Middle frontal gyrus (tissue), 1 donor: ENCODE results near the gene RLF.
A peak's percentile ranks its signal among the peaks of the same experiment; 100 is the strongest.

ENCODE experiments used
- DNase-seq: peaks from one replicate; pipeline ENCODE4 v3.0.0-alpha.2; 2015; ENCODE audit warnings: low spot score; ENCODE audit errors: extremely low spot score

RLF gene, protein sequence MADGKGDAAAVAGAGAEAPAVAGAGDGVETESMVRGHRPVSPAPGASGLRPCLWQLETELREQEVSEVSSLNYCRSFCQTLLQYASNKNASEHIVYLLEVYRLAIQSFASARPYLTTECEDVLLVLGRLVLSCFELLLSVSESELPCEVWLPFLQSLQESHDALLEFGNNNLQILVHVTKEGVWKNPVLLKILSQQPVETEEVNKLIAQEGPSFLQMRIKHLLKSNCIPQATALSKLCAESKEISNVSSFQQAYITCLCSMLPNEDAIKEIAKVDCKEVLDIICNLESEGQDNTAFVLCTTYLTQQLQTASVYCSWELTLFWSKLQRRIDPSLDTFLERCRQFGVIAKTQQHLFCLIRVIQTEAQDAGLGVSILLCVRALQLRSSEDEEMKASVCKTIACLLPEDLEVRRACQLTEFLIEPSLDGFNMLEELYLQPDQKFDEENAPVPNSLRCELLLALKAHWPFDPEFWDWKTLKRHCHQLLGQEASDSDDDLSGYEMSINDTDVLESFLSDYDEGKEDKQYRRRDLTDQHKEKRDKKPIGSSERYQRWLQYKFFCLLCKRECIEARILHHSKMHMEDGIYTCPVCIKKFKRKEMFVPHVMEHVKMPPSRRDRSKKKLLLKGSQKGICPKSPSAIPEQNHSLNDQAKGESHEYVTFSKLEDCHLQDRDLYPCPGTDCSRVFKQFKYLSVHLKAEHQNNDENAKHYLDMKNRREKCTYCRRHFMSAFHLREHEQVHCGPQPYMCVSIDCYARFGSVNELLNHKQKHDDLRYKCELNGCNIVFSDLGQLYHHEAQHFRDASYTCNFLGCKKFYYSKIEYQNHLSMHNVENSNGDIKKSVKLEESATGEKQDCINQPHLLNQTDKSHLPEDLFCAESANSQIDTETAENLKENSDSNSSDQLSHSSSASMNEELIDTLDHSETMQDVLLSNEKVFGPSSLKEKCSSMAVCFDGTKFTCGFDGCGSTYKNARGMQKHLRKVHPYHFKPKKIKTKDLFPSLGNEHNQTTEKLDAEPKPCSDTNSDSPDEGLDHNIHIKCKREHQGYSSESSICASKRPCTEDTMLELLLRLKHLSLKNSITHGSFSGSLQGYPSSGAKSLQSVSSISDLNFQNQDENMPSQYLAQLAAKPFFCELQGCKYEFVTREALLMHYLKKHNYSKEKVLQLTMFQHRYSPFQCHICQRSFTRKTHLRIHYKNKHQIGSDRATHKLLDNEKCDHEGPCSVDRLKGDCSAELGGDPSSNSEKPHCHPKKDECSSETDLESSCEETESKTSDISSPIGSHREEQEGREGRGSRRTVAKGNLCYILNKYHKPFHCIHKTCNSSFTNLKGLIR (N-terminal part only)

DNA sequence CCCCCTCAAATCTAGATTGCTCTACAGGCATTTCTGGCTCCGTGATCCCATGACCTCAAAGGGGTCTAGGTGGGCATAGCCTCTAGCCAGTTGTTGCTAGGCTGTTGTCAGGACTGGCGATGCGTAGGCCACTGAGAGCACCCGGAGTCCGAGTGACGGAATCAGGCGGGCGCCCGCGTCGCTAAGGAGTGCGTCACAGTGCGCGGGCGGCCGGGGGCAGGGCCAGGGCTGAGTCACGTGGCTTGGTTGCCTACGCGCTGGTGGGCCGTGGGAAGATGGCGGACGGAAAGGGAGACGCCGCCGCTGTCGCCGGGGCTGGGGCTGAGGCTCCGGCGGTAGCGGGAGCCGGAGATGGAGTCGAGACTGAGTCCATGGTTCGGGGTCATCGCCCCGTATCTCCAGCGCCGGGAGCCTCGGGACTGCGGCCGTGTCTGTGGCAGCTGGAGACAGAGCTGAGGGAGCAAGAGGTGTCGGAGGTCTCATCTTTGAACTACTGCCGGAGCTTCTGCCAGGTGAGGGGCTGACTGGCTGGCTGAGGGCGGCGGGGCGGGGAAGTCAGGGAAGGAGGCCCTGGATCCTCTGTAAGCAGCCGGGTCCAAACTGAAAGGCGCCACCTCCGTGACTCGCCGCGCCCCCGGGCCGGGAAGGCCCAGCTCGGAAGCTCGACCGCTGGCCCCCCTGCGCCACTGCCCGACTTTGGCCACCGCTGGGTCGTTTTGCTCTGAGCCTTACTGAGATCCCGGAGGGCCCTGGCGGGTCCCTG, at the start of gene RLF:
RLF (plus strand) TSS at position 263 of the 763 bp plus-strand sequence; CDS start at position 276, 13 bp downstream.
- DNase-seq, result peak; percentile 95

DNA sequence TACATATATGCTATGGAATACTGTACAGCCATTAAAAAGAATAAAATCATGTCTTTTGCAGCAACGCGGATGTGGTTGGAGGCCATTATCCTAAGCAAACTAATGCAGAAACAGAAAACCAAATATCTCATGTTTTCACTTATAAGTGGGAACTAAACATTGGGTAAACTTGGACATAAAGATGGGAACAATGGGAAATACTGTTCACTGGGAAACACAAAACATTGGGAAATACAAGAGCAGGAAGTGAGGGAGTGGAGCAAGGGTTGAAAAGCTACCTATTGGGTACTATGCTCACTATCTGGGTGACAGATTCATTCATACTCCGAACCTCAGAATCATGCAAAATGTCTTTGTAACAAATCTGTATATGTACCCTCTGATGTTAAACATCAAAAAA, 46.8 kb upstream of the RLF start:
- no peak for DNase-seq

DNA sequence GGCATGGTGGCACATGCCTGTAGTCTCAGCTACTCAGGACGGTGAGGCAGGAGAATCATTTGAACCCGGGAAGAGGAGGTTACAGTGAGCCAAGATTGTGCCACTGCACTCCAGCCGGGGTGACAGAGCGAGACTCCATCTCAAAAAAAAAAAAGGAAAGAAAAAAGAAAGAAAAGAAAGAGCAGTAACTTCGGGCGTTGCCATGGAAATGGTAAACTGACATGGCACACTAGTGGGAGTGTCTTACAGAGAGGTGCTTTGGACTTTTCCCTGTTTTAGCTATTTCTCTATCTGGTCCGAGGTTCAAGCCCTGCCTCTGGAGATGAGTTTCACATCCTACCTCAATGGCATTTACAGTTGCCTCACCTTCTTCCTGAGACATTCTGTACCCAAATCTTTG, 41.1 kb upstream of the RLF start:
- DNase-seq, result no peak

DNA sequence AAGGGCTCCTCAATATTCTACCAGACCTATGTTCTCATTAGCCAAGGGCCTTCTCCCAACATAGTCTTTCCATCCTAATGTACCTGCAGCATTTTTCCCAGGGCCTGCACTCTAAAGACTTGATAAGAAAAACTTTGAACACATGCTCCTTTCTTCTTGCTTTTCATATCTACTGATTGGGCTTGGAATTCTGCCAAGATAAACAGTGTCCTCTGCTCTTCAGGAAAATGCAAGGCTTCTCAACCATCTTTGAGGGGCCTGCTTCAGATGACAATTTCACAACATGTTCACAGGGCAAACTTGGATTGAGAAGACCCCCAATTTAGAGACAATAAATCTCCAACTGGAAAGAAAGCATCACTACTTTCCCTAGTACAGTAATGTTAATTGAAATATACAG, 38.3 kb upstream of the RLF start:
- DNase-seq, result no peak

DNA sequence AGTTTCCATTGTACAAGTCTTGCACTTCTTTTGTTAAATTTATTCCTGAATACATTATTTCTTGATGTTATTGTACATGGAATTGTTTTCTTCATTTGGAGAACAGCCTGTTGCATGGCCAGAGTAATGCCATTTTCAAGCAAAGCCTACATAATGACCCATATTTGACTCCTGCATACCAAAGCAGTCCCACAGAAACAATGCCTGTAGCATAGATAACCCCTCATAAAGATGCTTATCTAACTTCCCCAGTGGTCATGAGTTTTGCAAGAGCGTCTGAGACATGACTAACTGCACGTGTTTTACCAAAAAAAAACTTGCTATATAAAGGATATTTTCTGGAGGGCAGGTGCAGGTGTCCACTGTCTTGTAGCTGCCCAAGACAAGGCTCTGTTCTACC, 30.3 kb upstream of the RLF start:
- no peak for DNase-seq

DNA sequence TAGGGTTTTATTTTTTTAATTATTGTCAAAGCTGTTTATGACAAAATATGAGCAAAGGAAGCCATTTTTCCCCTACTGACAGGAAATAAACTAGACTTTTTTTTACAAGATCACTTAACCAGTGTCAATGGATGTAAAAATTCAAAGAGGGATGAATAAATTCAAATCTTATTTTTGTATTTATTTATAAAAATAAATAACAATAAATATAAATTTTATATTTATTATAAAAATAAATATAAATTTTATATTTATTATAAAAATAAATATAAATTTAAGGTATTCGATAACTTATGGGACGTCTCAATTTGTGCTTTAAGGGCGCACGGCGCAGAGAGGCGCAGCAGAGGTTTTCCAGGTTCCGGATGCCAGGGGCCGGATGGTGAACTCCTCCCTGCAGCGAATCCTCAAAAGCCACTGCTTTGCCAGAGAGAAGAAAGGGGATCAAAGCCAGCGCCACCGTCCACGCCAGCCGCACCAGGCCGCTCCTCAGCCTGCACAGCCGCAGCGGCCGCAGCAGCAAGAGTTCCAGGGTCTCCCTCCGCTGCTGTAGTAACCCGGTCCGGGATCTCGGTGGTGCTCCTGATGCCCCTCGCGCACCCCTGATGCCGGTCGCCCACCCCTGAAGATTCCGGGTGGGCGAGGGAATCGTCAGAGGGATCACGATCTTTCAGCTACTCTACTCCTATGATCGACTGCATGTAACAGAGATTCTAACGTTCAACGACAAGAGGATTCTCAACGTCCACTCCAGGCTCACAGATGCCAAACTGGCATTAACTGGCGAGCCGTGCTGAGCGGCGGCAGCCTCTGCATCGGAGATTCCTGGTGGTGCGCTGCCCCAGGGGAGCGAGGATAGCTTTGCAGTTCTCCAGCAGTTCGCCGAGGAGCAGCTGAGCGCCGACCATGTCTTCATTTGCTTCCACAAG, 28.5 kb upstream of the RLF start:
- no peak for DNase-seq

DNA sequence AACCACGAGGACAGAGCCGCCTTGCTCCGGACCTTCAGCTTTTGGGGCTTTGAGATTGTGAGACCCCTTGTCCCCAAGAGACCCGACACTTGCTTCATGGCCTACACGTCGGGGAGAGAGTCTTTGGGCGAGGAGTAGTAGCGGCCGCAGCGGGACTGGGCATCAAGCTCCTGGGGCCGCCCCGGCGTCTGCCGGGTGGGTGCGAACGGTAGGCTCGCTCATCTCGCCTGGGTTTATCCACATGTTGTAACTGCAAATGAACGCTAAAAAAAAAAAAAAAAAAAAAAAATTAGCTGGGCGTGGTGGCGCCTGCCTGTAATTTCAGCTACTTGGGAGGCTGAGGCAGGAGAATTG, 27.9 kb upstream of the RLF start:
- DNase-seq, result no peak

DNA sequence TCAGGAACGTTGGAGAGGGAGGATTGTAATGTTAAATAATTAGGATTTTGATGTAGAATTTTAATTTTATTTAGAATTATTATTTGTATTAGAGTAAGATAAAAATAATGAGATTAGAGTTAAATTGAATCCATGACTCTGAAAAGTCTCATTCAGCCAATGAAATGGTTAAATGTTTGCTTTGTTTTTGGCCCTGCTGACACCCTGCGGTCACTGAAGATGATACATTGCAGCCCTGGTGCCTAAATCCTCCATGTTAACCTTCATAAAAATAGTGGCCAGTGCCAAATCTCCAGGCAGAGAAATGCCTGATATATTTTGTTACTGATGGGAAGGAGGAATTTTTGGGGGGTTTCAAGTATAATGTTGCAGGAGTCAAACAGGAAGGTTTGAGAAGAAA, 27.3 kb upstream of the RLF start:
- DNase-seq, result no peak

DNA sequence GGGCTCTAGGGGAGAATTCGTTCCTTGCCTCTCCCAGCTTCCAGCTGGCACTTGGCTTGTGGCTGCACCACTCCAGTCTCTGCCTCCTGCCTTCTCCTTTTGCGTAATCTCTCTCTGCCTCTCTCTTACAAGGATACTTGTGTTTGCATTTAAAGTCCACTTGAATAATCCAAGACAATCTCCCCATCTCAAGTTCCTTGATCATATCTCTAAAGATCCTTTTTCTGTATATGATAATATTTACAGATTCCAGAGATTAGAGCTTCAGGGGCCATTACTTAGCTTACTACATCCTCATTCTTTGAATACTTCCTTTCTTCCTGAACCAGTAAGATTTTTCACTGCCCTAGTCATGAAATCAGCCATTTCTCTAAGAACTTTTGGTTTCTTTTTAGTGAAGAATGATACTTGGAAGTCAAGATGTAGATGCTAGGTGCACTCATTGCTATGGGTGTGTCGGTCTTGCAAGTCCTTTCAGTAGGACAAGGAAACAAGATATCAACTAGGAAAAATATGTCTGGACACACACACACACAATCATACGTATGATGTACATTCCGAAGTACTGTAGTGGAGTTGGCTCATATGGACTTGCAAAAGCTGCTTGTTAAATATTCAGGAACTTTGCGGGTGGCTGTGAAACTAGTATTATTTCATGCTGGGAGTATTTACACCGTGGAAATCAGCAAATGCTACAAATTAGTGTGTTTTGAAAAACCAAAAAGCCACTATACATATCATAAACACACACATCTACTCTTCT, 20.8 kb upstream of the RLF start:
- DNase-seq, result no peak

DNA sequence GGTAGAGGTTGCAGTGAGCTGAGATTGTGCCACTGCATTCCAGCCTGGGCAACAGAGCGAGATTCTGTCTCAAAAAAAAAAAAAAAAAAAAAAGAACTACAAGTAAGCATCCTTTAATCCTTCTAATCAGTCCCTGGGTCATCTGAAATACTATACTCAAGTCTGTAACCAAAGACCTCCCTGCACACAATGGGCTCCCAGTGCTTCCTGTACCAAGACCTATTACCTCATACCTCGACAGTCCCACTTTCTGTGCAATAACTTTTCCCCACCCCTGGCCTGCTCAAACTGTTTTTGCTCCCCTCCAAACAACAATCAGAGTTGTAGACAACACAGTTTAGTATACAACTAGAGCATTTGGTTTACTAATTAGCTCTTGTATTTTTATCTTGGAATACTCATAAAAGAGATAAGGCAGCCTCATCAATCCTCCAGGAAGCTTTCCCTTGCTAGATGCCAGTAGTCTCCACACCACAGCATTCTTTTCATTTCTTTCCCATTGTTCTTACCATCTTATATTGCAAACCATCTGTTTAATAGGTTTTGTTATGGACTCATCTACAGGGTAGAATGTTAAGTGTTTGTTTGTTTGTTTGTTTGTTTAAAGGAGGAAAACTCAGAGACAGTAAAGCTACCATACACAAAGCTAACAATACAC, 19.2 kb upstream of the RLF start:
- DNase-seq, result no peak

DNA sequence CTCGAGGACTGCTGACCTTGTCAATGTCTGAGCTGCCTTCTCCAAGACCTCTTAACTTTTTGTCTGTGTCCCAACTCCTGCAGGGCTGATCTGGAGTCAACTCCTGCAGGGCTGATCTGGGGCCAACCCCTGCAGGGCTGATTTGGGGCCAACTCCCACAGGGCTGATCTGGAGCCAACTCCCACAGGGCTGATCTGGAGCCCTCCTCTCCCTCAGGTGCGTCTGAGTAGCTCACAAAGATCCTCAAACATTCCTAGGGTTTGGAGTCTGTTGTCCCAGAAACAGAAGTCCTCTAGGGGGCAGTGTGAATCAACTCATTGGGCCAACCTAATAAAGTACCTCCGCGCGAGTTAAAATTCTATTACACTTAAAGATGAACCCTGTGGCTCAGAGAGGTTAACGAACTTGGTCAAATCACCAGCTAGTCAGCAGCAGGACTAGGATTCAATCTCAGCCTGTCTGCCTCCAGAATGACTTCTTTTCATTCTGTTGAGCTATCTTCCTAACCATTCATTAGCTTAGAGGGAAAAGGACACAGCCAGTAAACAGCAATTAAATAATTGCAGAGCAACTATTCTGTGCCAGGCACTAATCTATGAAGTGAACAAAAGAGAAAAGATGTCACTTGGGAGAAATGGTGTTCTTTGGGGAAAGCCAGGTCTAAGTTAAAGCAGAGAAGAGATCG, 17.2 kb upstream of the RLF start:
- DNase-seq, result peak; percentile 27

DNA sequence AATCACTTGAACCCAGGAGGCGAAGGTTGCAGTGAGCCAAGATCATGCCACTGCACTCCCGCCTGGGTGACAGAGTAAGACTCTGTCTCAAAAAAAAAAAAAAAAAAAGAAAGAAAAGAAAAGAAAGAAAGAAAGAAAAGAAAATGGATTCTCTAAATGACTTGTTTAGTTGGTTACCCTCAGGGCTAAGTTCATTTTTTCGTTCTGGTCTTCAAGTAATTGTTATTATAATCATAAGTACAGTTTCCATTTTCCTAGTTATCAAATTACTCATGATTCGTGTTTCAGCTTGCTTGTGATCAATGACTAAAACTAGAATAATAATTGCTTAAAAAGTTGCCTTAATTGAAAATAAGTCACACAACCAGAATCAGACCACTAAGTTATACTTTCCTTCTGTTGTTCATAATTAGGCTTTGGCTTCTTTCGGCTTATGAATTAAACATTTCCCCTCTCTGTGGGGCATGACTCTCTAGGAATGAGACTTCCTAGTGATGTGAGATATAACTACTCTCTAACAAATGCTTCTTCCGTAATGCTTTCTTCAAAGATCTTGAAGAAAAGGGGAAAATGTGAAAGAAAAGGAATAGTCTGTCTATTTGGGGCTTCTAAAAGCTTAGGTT, 9.6 kb upstream of the RLF start:
- DNase-seq, result no peak

DNA sequence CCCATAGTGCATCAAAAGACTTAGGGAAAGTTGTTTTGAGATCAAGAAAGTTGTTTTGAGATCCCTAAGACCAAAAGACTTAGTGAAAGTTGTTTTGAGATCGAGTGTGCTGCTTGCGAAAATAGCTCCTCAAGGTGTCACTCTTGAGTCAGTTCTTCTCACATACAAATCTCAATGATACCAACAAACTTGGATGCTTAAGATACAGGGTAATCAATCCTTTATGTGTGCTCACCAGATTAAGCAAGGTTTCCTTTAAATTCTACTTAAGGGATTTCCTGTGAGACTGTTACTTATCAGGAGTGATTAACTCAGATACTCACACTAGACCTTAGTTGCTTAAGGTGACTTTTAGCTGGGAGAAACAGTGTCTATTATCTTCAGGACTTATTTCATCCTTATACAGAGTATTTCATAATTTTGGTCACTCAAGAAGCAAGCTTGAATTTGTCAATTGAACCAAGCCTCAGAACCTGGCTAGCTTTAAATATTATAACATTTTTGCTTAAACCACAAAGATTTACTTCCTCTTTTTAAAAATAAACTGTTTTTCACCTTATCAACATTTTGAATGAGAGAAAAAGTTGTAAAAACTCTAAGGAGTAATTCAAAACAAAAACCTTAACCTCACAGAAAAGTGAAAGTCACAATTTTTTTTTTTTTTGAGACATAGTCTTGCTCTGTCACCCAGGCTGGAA, 8.0 kb upstream of the RLF start:
- DNase-seq, result peak; percentile 20

DNA sequence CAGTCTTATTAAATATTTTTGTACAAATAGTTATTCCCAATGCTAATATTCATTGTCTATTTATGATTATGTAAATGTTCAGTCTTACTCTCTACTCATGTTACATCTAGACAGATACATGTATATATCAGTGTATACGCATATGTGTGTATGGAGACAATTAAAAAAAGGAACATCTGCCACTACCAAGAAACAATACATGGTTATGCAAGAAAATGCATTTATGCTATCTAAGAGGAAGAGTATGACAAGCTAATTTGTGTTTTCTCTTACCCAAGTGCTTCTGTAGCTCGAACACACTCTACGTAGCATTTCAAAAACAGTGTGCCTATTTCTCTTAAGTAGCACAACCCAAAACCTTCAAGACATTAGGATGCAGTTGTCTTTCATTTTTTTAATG, 6.1 kb upstream of the RLF start:
- no peak for DNase-seq

DNA sequence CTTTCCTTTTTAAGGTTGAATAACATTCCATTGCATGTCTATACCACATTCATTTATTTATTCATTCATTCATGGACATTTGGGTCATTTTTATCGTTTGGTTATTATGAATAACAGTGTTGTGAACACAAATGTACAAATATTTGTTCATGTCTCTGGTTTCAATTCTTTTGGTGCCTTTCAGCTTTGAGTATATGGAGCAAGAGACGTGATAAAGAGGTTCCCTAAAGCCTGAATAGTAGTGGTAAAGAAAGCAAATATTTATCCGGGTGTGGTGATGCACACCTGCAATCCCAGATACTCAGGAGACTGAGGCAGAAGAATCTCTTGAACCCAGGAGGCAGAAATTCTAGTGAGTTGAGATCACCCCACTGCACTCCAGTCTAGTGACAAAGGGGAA, 5.3 kb upstream of the RLF start:
- no peak for DNase-seq

DNA sequence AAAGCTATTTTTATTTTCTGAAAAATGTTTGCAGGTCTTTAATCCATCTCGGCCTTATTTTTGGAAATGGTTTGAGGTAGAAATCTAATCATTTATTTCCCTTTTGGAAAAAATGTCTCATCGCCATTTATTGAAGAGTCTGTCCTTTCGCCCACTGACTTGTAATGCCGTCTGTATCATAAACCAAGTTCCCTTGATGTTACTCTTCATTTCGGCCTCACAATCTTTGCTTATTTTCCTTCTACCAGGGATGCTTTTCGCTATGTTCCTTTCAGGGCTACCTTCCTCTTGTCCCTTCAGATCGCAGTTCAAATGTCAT, 422 bp upstream of the RLF start:
- DNase-seq, result no peak

DNA sequence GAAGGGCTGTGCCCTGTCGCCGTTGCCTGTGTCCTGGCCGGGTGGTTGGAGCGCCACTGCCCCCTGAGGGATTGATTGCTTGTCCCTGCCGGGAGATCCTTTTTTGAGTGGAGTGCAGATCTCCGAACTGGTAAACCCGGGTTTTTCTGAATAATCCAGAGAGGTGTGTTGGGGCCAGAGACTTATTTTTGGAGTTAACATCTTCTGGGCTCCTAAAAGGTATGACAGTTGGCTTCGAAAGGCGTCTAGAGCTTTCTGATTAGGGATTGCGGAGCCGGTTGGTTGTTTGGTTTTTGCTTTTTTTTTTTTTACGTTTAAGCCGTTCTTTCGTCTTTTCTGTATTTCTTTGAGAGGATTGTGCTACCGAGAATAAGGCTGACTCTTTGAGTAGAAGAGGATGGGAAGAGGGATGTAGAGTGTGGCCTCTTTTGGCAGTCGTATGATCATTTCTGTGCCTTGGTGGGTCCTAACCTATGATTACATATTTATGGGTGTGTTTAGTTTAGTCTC, 756 bp downstream of the RLF start:
- DNase-seq, result no peak
